ENCODE results near the gene NUCB2.
"Not testable (repeated sequence)": the region's sequence is repeated elsewhere in the genome, so short reads cannot be mapped to it uniquely, and the experiment has no call there.

NUCB2 gene

DNA sequence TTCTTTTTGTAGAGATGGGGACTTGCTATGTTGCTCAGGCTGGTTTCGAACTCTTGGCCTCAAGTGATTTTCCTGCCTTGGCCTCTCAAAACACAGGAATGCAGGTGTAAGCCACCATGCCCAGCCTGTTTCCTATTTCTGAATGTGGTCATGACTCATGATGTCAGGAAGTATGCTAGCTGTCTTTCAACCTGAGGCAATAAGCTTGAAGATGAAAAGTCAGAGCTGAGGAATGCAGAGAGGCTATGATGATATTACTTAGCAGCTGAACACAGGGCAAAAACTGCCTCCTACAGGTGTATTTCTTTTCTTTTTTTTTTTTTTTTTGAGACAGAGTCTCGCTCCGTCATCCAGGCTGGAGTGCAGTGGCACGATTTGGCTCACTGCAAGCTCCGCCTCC, 9.0 kb upstream of the NUCB2 start:
- in situ Hi-C loops (cut with MboI; ENCODE audit: low sequenced_read_pairs) = no loop called here

- in situ Hi-C loops (cut with MboI; ENCODE audit: low sequenced_read_pairs) = not testable (repeated sequence)
Observed at GRCh38 chr11:17268500-17268899, 8.0 kb upstream of the NUCB2 start.

- in situ Hi-C loops (cut with MboI; ENCODE audit: low sequenced_read_pairs) = no loop called here
Observed at GRCh38 chr11:17268902-17269301, 7.6 kb upstream of the NUCB2 start.

DNA sequence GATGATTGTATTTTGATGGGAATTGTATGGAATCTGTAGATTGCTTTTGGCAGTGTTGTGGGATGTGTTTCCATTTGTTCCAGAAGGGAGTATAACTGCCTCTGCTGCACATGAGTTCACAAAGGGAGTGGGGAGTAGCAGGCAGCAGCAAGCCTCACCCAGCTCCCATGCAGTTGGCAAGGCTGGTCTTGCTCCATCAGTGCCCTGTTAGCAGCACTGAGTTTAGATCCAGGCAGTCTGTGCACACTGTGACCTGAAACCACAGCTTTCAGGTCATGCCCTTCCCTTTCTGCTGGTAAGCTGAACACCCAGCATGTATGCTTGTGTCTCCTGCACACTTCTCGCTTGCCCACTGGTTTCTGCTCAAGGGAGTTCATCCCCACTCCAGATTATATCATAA, 3.7 kb upstream of the NUCB2 start:
- in situ Hi-C loops (cut with MboI; ENCODE audit: low sequenced_read_pairs) = no loop called here

GRCh38 chr11:17273211-17273610, 3.3 kb upstream of the NUCB2 start:
- in situ Hi-C loops (cut with MboI; ENCODE audit: low sequenced_read_pairs) = no loop called here

DNA sequence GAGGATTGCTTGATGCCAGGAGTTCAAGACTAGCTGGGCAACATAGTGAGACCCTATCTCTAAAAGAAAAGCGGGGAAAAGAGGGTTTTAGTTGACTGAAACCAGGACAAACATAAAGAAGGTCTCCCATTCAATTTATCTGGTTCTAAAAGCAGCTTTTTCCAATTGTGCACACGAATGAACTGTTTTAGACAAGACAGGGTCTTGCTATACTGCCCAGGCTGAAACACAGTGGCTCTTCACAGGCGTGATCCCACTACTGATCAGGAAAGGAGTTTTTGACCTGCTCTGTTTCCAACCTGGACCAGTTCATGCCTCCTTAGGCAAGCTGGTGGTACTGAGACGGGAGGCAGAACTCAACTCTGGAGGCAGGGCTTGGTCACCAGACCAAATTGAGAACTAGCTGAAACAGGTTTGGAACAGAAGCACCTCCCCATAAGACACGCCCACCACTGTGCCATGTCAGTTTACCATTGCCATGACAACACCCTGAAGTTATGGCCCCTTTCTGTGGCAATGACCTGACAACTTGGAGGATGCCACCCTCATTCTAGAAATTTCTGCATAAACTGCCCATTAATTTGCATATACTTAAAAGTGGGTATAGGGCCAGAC, 2.8 kb upstream of the NUCB2 start:
- in situ Hi-C loops (cut with MboI; ENCODE audit: low sequenced_read_pairs) = no loop called here

- in situ Hi-C loops (cut with MboI; ENCODE audit: low sequenced_read_pairs) = no loop called here
Observed at GRCh38 chr11:17275400-17276235, 921 bp upstream of the NUCB2 start.

DNA sequence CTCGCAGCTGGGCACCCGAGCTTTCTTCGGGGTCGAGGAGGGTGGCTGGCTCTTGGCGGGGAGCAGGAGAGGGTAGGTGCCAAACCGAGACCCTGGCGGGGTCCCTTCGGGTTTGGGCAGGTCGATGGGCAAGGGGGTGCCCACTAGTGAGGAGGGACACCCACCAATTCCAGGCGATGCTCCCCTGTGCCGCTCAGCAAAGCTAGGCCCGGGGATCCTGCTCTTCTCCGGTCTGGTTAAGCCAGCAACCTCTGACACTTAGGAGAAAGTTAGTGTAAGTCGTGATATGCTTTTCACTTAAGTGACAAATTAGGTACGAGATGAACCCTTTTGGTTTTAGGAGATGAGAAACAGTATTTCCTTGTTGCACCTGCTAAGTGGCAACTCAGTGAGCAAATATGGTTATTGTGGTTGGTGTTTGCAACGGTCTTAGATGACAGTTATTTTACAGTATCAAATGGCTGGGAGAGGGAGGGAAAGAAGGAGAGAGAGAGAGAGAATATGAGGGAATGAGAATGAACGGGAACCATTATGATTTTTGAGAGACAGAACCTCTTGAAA, 565 bp downstream of the NUCB2 start:
- in situ Hi-C loops (cut with MboI; ENCODE audit: low sequenced_read_pairs) = no loop called here

GRCh38 chr11:17280494-17281127, 4.1 kb downstream of the NUCB2 start:
- in situ Hi-C loops (cut with MboI; ENCODE audit: low sequenced_read_pairs) = no loop called here

- in situ Hi-C loops (cut with MboI; ENCODE audit: low sequenced_read_pairs) = no loop called here
Observed at GRCh38 chr11:17286332-17286731, 9.8 kb downstream of the NUCB2 start.

DNA sequence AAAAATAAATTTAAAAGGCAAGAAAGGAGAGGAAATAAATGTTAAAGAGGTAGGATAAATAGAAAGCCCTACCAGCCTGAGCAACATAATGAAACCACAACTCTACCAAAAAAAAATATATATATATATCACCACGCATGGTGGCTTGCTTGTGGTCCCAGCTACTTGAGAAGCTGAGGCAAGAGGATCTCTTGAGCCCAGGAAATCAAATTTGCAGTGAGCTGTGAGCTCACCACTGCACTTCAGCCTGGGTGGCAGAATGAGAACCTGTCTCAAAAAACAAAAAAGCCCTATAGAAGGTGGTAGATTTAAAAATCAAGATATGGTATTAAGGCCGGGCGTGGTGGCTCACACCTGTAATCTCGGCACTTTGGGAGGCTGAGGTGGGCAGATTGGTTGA, 10.5 kb downstream of the NUCB2 start:
- in situ Hi-C loops (cut with MboI; ENCODE audit: low sequenced_read_pairs) = no loop called here

- in situ Hi-C loops (cut with MboI; ENCODE audit: low sequenced_read_pairs) = no loop called here
Observed at GRCh38 chr11:17291710-17292109, 15.2 kb downstream of the NUCB2 start.

DNA sequence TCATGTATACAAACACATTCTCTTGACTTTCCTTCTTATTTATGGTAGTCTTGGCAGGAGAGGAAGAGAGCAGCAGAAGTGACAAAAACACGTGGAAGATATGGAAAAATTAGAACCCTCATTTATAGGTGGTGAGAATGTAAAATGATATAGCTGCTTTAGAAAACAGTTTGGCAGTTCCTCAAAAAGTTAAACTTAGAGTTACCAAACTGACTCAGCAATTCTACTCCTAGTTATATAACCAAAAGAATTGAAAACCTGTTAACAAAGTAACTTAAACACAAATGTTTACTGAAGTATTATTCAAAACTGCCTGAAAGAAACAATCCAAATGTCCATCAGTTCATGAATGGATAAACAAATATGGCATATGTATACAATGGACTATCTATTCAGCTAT, 16.8 kb downstream of the NUCB2 start:
- in situ Hi-C loops (cut with MboI; ENCODE audit: low sequenced_read_pairs) = no loop called here

DNA sequence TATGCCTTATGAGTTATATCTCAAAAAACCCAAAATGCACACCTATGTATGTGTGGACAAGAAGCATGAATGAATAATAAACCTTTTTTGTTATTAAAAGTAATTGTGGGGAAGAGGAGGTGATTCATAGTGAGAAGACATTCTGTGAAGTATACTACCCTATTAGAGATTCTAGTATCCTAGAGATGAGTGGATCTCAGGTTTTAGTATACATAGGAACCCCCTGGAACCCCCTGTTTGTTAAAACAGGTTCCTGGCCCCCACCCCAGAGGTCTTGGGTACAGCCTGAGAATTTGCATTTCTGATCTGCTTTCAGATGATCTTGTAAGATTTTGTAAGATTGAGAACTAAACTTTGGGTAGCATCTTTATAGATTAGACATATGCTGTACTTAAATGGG, 17.5 kb downstream of the NUCB2 start:
- in situ Hi-C loops (cut with MboI; ENCODE audit: low sequenced_read_pairs) = no loop called here

GRCh38 chr11:17296852-17297559, 20.5 kb downstream of the NUCB2 start:
- in situ Hi-C loops (cut with MboI; ENCODE audit: low sequenced_read_pairs) = no loop called here

GRCh38 chr11:17298302-17298701, 21.8 kb downstream of the NUCB2 start:
- in situ Hi-C loops (cut with MboI; ENCODE audit: low sequenced_read_pairs) = no loop called here

DNA sequence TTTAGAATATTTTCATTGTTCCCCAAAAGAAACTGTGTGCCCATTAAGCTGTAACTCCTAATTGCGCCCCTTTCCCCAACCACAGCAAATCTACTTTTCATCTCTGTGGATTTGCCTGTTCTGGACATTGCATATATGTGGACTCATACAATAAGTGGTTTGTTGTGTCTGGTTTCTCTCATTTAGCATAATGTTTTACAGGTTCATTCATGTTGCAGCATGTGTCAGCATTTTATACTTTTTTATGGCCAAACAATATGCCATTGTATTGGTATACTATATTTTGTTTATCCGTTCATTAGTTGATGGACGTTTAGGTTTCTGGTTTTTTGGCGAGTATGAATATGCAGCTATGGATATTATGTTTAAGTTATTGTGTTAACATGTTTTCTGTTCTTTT, 23.8 kb downstream of the NUCB2 start:
- in situ Hi-C loops (cut with MboI; ENCODE audit: low sequenced_read_pairs) = no loop called here

DNA sequence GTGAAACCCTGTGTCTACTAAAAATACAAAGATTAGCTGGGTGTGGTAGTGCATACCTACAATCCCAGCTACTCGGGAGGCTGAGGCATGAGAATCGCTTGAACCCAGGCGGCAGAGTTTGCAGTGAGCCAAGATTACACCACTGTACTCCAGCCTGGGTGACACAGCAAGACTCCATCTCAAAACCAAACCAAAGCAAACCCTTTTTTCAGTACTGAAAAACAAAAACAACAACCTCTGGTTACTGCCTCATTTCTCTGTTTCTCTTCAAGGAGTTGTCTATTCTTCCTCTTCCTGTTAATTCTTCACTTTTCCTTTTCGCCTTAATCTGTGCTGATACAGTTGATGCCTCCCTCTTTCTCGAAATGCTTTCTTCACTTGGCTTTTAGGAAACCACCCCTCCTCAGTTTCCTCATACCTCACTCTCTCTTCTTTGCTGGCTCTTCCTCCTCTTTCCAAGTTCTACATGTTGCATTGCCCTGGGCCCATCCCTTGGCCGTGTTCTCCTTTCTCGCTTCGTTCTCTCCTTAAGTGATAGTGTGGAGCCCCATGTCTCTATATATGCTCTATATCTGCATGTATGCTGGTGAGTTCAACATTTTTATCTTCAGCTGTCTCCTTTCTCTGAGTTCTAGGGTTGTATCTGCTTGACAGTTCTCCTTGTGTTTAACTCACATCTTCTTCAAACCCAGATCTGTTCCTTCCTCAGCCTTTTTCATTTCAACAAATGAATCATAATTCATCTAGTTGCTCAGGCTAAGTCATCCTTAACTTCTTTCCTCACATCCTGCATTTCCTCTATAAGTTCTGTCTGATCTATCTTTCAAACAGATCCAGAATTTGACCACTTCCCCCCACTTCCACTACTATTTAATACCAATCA, 37.1 kb downstream of the NUCB2 start:
- in situ Hi-C loops (cut with MboI; ENCODE audit: low sequenced_read_pairs) = no loop called here

GRCh38 chr11:17314232-17314547, 37.7 kb downstream of the NUCB2 start:
- in situ Hi-C loops (cut with MboI; ENCODE audit: low sequenced_read_pairs) = no loop called here

- in situ Hi-C loops (cut with MboI; ENCODE audit: low sequenced_read_pairs) = no loop called here
Observed at GRCh38 chr11:17314904-17315426, 38.4 kb downstream of the NUCB2 start.
